Liver (tissue), 3 donors: ENCODE data around the gene GABBR2.

Experiments used
- ATF3 ChIP-seq: IDR thresholded peaks from 2 replicates; pipeline ENCODE4 v1.6.1; 2016; ENCODE audit warnings: antibody characterized with exemption
- CTCF ChIP-seq: fragments of 150-350 bp; IDR thresholded peaks from 2 replicates; pipeline ENCODE4 v1.5.1; 2017; ENCODE audit warnings: improper control_type of control experiment, low read depth, low read length; ENCODE audit not compliant: missing input control
- EGR1 ChIP-seq, 2 donors: IDR thresholded peaks; 2 replicates each; pipeline ENCODE4 v1.6.1; 2016 to 2018; ENCODE audit warnings: antibody characterized with exemption in 2 of 2, low read depth in 2 of 2
- FOXA1 ChIP-seq: IDR thresholded peaks from 2 replicates; pipeline ENCODE4 v1.6.1; 2016; ENCODE audit warnings: antibody characterized with exemption
- HNF4A ChIP-seq, 2 donors: conservative IDR thresholded peaks; 2 replicates each; pipeline ENCODE4 v1.6.1; 2016; ENCODE audit warnings: antibody characterized with exemption in 2 of 2, mild to moderate bottlenecking in 2 of 2
- JUND ChIP-seq, 2 donors: IDR thresholded peaks; 2 replicates each; pipeline ENCODE4 v1.6.1; 2016; ENCODE audit warnings: antibody characterized with exemption in 2 of 2
- MAX ChIP-seq: IDR thresholded peaks from 2 replicates; pipeline ENCODE4 v1.6.1; 2016; ENCODE audit warnings: antibody characterized with exemption
- RAD21 ChIP-seq, 2 donors: IDR thresholded peaks; 2 replicates each; pipeline ENCODE4 v1.6.1; 2016; ENCODE audit warnings: antibody characterized with exemption in 2 of 2, mild to moderate bottlenecking in 2 of 2
- RXRA ChIP-seq, 2 donors: IDR thresholded peaks; 2 replicates each; pipeline ENCODE4 v1.6.1; 2017 to 2018; ENCODE audit warnings: antibody characterized with exemption in 2 of 2, mild to moderate bottlenecking in 1 of 2
- TAF1 ChIP-seq: conservative IDR thresholded peaks from 2 replicates; pipeline ENCODE4 v1.6.1; 2016; ENCODE audit warnings: antibody characterized with exemption, mild to moderate bottlenecking
- YY1 ChIP-seq: IDR thresholded peaks from 2 replicates; pipeline ENCODE4 v1.6.1; 2016; ENCODE audit warnings: antibody characterized with exemption, mild to moderate bottlenecking
- ZBTB33 ChIP-seq: IDR thresholded peaks from 2 replicates; pipeline ENCODE4 v1.6.1; 2016; ENCODE audit warnings: antibody characterized with exemption
- TF ChIP-seq, protein P1 (sequence below): IDR thresholded peaks from 2 replicates; pipeline ENCODE4 v1.6.1; 2016; ENCODE audit warnings: antibody characterized with exemption, mild to moderate bottlenecking
- donor health status: healthy.
- donor health status: healthy.

GRCh38 chr9:98701576-98701975 lies 7.2 kb downstream of the GABBR2 start:
- no peak for TF ChIP-seq RAD21 (IDR thresholded peaks at IDR 0.05)
- TF ChIP-seq TAF1: no peak
- TF ChIP-seq CTCF: no peak
- TF ChIP-seq JUND (IDR thresholded peaks at IDR 0.05): no peak
- no peak for TF ChIP-seq MAX
- TF ChIP-seq HNF4A (conservative IDR thresholded peaks at IDR 0.05): no peak
- TF ChIP-seq, protein P1, sequence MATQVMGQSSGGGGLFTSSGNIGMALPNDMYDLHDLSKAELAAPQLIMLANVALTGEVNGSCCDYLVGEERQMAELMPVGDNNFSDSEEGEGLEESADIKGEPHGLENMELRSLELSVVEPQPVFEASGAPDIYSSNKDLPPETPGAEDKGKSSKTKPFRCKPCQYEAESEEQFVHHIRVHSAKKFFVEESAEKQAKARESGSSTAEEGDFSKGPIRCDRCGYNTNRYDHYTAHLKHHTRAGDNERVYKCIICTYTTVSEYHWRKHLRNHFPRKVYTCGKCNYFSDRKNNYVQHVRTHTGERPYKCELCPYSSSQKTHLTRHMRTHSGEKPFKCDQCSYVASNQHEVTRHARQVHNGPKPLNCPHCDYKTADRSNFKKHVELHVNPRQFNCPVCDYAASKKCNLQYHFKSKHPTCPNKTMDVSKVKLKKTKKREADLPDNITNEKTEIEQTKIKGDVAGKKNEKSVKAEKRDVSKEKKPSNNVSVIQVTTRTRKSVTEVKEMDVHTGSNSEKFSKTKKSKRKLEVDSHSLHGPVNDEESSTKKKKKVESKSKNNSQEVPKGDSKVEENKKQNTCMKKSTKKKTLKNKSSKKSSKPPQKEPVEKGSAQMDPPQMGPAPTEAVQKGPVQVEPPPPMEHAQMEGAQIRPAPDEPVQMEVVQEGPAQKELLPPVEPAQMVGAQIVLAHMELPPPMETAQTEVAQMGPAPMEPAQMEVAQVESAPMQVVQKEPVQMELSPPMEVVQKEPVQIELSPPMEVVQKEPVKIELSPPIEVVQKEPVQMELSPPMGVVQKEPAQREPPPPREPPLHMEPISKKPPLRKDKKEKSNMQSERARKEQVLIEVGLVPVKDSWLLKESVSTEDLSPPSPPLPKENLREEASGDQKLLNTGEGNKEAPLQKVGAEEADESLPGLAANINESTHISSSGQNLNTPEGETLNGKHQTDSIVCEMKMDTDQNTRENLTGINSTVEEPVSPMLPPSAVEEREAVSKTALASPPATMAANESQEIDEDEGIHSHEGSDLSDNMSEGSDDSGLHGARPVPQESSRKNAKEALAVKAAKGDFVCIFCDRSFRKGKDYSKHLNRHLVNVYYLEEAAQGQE: no peak
- no peak for TF ChIP-seq ZBTB33
- no peak for TF ChIP-seq FOXA1
- no peak for TF ChIP-seq EGR1 (IDR thresholded peaks at IDR 0.05; ENCODE audit: low read depth in 2 of 2)
- TF ChIP-seq YY1: no peak
- TF ChIP-seq ATF3: no peak
- no peak for TF ChIP-seq RXRA (IDR thresholded peaks at IDR 0.05)
